ENCODE measurements around the gene PRRC2B.
A peak's percentile ranks its signal among the peaks of the same experiment; 100 is the strongest.
"Not testable (repeated sequence)": the region's sequence is repeated elsewhere in the genome, so short reads cannot be mapped to it uniquely, and the experiment has no call there.

Gene PRRC2B

GRCh38 chr9:131393622-131394463 is at the start of gene PRRC2B:
Gene PRRC2B, plus strand, starts transcription at chr9:131394086. Its CDS starts 36,059 bp downstream, at chr9:131430145.
- DNase-seq: peak; percentile 61

- DNase-seq: not testable (repeated sequence)
These were observed 48.9 kb upstream of the PRRC2B start for GRCh38 chr9:131344931-131345535.

- no peak for DNase-seq
These were observed 47.3 kb upstream of the PRRC2B start for GRCh38 chr9:131346559-131346958.

GRCh38 chr9:131347376-131348020 is 46.4 kb upstream of the PRRC2B start:
- no peak for DNase-seq

GRCh38 chr9:131348631-131349521 is 45.0 kb upstream of the PRRC2B start:
- no peak for DNase-seq

- no peak for DNase-seq
These were observed 44.4 kb upstream of the PRRC2B start for GRCh38 chr9:131349522-131349880.

GRCh38 chr9:131349881-131350563 is 43.9 kb upstream of the PRRC2B start:
- DNase-seq: peak; percentile 85

GRCh38 chr9:131356479-131356878 is 37.4 kb upstream of the PRRC2B start:
- not testable (repeated sequence) for DNase-seq

DNA sequence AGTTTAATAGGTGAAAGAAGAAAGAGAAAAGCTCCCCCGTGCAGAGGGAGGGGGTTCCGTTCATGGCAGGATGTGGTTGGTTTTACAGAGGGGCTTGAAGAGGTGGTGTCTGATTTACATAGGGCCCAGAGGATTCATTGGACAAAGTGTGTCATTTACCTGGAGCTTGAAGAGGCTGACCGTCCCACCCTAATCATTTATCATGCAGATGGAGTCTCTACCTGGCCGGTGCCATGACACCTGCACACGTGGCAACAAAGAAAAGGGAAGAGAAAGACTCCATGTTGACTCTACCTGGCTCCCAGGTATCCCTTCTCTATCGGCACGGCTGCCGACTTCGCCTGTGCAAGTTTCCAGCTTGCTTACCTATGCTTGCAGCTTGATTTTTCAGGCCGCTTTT is 35.3 kb upstream of the PRRC2B start:
- DNase-seq: no peak

DNA sequence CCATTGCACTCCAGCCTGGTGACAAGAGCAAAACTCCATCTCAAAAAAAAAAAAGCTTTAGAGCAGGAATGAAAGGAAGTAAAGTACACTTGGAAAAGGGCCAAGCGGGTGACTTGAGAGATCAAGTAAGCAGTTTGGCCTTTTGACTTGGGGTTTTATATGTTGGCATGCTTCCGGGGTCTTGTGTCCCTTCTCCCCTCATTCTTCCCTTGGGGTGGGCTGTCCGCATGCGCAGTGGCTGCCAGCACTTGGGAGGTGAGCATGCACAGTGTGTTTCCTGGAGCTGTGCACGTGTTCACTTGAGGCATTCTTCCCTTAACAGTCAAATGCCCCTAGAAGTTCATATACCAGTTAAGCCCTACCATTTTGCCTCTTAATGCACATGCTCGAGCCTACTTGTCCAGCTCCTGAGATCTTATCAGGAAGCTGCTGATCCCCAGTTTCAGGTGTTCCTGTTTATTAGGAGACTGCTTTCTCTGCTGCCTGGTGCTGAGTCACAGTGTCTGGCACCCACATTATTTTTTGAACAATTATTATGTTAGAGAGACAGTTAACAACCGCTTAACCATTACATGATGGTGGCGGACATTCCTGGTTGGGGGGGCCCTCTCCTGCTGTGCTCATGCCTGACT is 32.6 kb upstream of the PRRC2B start:
- no peak for DNase-seq

DNA sequence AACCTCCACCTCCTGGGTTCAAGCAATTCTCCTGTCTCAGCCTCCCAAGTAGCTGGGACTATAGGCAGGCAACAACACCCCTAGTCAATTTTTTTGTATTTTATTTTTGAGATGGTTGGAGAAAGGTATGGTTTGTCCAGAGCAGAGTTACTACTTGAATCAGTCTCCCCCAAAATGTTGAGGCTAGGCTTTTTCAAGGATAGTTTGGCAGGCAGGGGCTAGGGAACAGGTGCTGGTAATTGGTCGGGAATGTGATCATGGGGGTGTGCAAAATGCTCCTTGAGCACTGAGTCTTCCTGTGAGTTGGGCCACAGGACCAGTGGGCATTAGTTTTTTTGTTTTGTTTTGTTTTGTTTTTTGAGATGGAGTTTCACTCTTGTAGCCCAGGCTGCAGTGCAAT is 28.3 kb upstream of the PRRC2B start:
- no peak for DNase-seq

DNA sequence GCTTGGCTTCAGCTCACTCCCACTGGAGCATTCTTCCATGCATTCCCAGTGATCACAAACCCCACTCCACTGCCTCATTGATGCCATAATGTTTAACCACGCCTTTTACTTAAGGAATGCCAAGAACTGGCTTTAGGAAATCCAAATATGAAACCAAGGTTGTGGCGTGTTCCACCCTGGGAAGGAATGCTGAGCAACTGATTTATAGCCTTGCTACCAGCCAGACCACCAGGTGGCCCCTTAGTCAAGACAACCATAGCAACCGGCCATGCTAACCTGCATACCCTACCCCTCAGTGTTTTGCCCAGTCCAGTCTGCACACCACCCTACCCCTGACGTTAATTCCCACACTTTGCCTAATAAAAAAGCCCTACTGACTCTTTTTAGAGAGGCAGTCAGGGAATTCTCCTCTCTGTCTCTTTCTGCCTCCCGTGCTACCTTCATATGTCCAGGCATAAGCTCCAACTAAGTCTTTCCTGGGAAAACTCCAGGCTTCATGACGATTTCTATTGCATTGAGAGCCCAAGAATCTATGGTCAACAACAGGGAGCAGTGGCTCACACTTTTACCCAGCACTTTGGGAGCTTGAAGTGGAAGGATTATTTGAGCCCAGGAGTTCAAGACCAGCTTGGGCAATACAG is 27.0 kb upstream of the PRRC2B start:
- DNase-seq: peak; percentile 28

- no peak for DNase-seq
These were observed 26.4 kb upstream of the PRRC2B start for GRCh38 chr9:131367450-131367849.

- no peak for DNase-seq
These were observed 23.2 kb upstream of the PRRC2B start for GRCh38 chr9:131370638-131371037.

DNA sequence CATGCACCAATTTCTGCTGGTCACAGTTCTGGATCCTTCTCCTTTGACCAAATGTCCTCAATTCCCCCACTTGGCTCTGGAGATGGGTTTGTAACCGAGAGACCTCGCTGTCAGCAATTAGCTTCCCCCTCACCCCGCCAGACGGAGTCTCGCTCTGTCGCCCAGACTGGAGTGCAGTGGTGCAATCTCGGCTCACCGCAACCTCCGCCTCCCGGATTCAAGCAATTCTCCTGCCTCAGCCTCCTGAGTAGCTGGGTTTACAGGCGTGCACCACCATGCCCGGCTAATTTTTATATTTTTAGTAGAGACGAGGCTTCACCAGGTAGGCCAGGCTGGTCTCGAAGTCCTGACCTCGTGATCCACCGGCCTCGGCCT is 21.3 kb upstream of the PRRC2B start:
- DNase-seq: not testable (repeated sequence)

DNA sequence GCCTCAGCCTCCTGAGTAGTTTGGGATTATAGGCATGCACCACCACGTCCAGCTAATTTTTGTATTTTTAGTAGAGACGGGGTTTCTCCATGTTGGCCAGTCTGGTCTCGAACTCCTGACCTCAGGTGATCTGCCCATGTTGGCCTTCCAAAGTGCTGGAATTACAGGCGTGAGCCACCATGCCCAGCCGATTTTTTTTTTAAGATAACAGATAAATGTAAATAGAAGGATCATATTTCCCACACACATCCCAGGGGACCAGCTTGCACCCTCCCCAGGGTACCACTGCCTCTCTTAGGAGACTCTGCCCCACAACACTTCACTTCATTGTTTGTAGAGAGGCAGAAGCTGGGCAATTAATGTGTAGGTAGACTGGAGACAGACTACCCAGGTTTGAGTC is 19.2 kb upstream of the PRRC2B start:
- not testable (repeated sequence) for DNase-seq

DNA sequence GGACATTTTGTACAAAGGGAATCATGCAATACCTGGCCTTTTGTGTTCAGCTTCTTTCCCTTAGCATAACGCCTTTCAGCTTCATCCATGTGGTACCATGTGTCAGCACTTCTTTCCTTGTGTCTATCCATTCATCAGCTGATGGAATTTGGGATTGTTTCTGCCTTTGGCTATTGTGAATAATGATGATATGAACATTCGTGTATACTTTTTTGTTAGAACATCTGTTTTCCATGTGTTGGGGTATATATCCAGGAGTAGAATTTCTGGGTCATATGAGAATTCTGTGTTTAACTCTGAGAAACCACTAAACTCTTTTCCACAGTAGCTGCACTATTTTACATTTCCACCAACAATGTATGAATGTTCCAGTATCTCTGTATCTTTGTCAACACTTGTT is 14.8 kb upstream of the PRRC2B start:
- DNase-seq: no peak

DNA sequence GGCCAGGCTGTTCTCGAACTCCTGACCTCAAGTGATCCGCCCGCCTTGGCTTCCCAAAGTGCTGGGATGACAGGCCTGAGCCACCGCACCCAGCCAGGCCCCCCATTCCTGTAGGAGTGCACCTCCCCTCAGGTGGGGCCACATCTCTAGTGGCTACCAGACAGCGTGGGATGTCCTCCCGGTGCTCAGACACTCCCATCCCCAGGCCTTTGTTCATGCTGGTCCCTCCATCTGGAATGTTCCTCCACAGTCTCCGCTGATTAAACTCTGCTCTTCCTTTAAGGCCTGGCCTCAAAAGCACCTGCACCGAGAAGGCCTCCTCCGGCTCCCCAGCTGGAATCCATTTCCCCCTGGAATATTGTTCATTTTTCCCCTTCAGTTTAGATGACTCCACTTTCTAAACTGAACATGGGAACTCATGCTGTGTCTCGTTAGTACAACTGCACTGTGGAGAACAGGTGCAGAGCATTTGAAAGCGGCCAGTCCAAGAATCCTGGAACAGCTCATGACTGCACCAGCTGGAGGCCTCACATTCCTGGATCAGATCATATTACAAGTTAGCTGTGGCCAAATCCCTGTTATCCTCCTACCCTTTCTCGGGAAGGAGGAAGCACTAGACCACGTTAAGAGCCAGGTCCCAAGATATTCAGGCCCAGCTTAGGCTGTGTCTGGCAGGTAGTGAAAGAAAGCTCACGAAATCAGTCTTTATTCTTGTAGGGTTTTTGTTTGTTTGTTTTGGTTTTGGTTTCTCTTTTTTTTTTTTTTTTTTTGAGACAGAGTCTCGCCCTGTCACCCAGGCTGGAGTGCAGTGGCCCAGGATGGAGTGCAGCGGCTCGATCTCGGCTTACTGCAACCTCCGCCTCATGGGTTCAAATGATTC is 10.8 kb upstream of the PRRC2B start:
- DNase-seq: no peak

- no peak for DNase-seq
These were observed 8.6 kb upstream of the PRRC2B start for GRCh38 chr9:131385296-131385695.

- no peak for DNase-seq
These were observed 7.6 kb upstream of the PRRC2B start for GRCh38 chr9:131386281-131386680.
